AG04449 (cell line): Measurements from ENCODE around the gene MEN1.
A peak's percentile ranks its signal among the peaks of the same experiment; 100 is the strongest.

ENCODE experiments used
- CTCF ChIA-PET: fragments of 350-600 bp; formaldehyde crosslinking; extraction: SDS; loops from one replicate; lab custom pipeline; 2021; ENCODE audit warnings: antibody characterized with exemption; lab: Yijun Ruan, JAX
- POLR2A ChIA-PET: fragments of 400-600, 350-600 bp; formaldehyde crosslinking; extraction: SDS; loops from one replicate; lab custom pipeline; 2020; ENCODE audit warnings: antibody characterized with exemption, inconsistent platforms; lab: Yijun Ruan, JAX
- DNase-seq: peaks from one replicate; pipeline ENCODE4 v3.0.0-alpha.2; 2010; ENCODE audit warnings: low read depth, low spot score
- H3K4me3 ChIP-seq: 2 replicates; pipeline ENCODE4 v1.5.1; 2011; ENCODE audit warnings: low read depth, mild to moderate bottlenecking, control low read depth, low read length
- CTCF ChIP-seq: IDR thresholded peaks from one replicate; pipeline ENCODE4 v1.5.1; 2011; ENCODE audit warnings: mild to moderate bottlenecking, moderate library complexity, low read length, control low read depth, inconsistent platforms; ENCODE audit not compliant: insufficient read depth; ENCODE audit errors: missing control alignments

MEN1 gene

GRCh38 chr11:64803846-64804345 is 6.5 kb downstream of the MEN1 start:
- POLR2A ChIA-PET = interaction anchor here (0.5 to 0.6 kb wide), 2 partner anchors 25 to 123 kb away, joined by 3 to 4 read pairs; no protein-coding TSS in a partner anchor
- no peak for DNase-seq
- CTCF ChIA-PET = interaction anchor here (0.7 to 1.9 kb wide), 7 partner anchors 10 to 309 kb away, joined by 3 to 5 read pairs (median 4); no protein-coding TSS in a partner anchor
- peak overlapping the region; percentile 75 for H3K4me3 ChIP-seq
- no peak for TF ChIP-seq CTCF

GRCh38 chr11:64803158-64803845 is 7.0 kb downstream of the MEN1 start, which contains the start of gene MAP4K2:
Gene MAP4K2 (minus strand): TSS chr11:64803214. CDS start chr11:64803149, 65 bp downstream.
- no peak for DNase-seq
- CTCF ChIA-PET = interaction anchor here (0.7 to 2.6 kb wide), 12 partner anchors 10 to 310 kb away, joined by 3 to 16 read pairs (median 4); no protein-coding TSS in a partner anchor
- peak within 1 kb of the TSS; percentile 75 for H3K4me3 ChIP-seq
- POLR2A ChIA-PET = interaction anchor here (0.5 kb wide), 1 partner anchor 24 kb away, joined by 4 read pairs; no protein-coding TSS in a partner anchor
- TF ChIP-seq CTCF = peak; percentile 38

- DNase-seq = no peak
- no peak for TF ChIP-seq CTCF
- ChIA-PET CTCF (interaction anchor here (0.9 to 2.6 kb wide), 10 partner anchors 9 to 116 kb away, joined by 3 to 16 read pairs (median 4); no protein-coding TSS in a partner anchor), POLR2A (interaction anchor here (0.6 kb wide), 1 partner anchor 532 kb away, joined by 3 read pairs; no protein-coding TSS in a partner anchor)
- peak overlapping the region; percentile 66 for H3K4me3 ChIP-seq
These were observed 7.8 kb downstream of the MEN1 start for GRCh38 chr11:64802370-64803157.

- H3K4me3 ChIP-seq = peak overlapping the region; percentile 66
- POLR2A ChIA-PET = no interaction called here
- TF ChIP-seq CTCF = no peak
These were observed 8.6 kb downstream of the MEN1 start for GRCh38 chr11:64801561-64802369.

GRCh38 chr11:64801158-64801464 is 9.2 kb downstream of the MEN1 start:
- ChIA-PET CTCF (interaction anchor here (2.6 kb wide), 1 partner anchor 13 kb away, joined by 8 read pairs; no protein-coding TSS in a partner anchor), POLR2A (no interaction called here)
- no peak for DNase-seq
- no peak for TF ChIP-seq CTCF
- H3K4me3 ChIP-seq = no peak overlapping the region

More at GRCh38 chr11:64801561-64802369, 8.6 kb downstream of the MEN1 start:
- CTCF ChIA-PET = interaction anchor here (0.9 to 2.6 kb wide), 7 partner anchors 8 to 93 kb away, joined by 3 to 16 read pairs (median 4); no protein-coding TSS in a partner anchor
- DNase-seq = no peak
